WI38 (cell line): ENCODE measurements around the gene NMT2.

Source experiments
- H3K4me3 ChIP-seq: 2 replicates; pipeline ENCODE4 v1.5.1; 2011; ENCODE audit warnings: low read depth, mild to moderate bottlenecking, control low read depth, low read length
- TF ChIP-seq, protein P1 (sequence below): IDR thresholded peaks from 2 replicates; pipeline ENCODE4 v1.5.1; 2012; ENCODE audit warnings: low read depth, mild to moderate bottlenecking, control low read depth, low read length

NMT2 gene

DNA sequence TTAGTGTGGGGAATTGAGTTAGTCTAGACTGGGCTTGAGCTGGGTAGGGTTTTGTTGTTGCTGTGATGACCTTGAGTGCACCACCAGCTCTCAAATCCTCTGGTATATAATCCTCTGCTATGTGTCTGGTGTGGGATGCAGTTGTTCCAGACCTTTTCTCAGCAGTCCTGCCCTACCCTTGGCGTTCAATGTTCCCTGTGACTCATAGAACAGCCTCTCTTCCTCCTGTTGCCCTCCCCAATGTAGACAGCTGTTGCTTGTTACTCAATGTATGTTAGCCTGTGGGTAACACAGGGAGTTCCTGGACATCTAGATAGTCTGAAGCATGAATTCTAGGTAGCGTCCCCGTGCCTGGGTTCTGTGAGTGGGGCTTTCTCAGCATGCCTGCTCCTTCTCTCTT is 99.7 kb downstream of the NMT2 start:
- TF ChIP-seq, protein P1, sequence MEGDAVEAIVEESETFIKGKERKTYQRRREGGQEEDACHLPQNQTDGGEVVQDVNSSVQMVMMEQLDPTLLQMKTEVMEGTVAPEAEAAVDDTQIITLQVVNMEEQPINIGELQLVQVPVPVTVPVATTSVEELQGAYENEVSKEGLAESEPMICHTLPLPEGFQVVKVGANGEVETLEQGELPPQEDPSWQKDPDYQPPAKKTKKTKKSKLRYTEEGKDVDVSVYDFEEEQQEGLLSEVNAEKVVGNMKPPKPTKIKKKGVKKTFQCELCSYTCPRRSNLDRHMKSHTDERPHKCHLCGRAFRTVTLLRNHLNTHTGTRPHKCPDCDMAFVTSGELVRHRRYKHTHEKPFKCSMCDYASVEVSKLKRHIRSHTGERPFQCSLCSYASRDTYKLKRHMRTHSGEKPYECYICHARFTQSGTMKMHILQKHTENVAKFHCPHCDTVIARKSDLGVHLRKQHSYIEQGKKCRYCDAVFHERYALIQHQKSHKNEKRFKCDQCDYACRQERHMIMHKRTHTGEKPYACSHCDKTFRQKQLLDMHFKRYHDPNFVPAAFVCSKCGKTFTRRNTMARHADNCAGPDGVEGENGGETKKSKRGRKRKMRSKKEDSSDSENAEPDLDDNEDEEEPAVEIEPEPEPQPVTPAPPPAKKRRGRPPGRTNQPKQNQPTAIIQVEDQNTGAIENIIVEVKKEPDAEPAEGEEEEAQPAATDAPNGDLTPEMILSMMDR = no peak
- H3K4me3 ChIP-seq = no peak overlapping the region

DNA sequence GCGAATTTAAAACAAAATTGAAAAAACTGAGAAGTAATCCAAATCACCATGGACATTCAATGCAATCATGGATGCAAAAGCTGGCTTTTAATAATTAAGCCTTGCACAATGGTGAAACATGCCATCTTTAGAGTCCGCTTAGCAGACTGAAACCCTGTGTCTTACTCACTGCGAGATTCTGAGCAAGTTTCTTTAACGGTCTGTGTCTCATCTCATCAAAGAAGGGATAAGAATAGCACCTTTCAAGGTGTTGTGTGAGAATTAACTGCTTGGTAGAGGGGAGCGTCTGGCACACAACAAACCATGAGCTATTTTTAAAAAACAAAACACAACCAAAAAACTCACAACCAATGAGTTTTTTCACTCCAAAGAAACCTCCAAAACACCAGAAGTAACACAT is 101.3 kb downstream of the NMT2 start:
- H3K4me3 ChIP-seq = no peak overlapping the region
- TF ChIP-seq, protein P1 = no peak

DNA sequence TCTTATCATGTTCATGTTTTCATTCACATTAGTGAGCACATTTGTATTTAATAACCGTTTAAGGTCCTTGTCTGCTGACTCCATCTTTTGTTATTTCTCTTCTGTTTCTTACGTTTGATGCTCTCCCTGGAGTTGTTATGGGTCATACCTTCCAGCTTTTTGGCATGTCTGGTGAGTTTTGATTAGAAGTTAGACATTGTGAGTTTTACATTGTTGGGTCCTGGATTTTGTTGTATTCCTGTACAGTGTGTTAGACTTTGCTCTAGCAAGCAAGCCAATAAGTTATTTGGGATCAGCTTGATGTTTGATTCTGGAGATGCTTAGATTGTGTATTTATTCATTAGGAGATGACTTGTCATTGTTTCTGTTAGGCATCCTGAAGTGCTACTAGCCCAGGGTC is 107.9 kb downstream of the NMT2 start:
- no peak overlapping the region for H3K4me3 ChIP-seq
- TF ChIP-seq, protein P1 = no peak

DNA sequence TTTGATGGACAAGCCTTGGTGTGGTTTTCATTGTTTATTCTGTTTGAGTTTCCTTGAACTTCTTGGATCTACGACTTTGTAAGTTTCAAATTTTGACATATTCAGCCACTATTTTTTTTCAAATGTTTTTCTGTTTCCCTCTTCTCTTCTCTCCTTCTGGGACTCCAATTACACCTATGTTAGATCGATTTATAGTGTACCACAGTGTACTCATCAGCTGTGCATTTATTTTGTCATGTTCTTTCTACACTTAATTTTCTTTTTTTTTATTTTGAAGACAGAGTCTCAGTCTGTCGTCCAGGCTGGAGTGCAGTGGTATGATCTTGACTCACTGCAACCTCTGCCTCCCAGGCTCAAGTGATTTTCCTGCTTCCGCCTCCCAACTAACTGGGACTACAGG is 108.6 kb downstream of the NMT2 start:
- TF ChIP-seq, protein P1 = no peak
- H3K4me3 ChIP-seq = no peak overlapping the region

DNA sequence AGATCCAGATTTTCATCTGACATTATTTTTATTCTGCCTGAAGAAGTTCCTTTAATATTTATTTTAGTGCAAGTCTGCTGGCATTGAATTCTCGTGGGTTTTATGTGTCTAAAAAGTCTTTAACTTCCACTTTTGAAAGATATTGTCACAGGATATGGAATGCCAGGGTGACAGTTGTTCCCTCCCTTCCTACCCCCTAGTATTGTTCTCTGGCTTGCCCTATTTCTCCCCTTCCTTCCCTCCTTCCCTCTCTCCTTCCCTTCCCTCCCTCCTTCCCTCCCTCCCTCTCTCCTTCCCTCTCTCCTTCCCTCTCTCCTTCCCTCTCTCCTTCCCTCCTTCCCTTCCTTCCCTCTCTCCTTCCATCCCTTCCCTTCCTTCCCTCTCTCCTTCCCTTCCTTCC is 109.8 kb downstream of the NMT2 start:
- TF ChIP-seq, protein P1 = no peak
- H3K4me3 ChIP-seq = no peak overlapping the region
